ENCODE results near the gene BRPF3. TPM values are rescaled to one million over a fixed set of nuclear protein-coding genes. Genes with fewer than 3 reads are reported as not detected.

The BRPF3 gene
- polyA plus RNA-seq, 1 donor from 2014 or later: 10.1 TPM

DNA sequence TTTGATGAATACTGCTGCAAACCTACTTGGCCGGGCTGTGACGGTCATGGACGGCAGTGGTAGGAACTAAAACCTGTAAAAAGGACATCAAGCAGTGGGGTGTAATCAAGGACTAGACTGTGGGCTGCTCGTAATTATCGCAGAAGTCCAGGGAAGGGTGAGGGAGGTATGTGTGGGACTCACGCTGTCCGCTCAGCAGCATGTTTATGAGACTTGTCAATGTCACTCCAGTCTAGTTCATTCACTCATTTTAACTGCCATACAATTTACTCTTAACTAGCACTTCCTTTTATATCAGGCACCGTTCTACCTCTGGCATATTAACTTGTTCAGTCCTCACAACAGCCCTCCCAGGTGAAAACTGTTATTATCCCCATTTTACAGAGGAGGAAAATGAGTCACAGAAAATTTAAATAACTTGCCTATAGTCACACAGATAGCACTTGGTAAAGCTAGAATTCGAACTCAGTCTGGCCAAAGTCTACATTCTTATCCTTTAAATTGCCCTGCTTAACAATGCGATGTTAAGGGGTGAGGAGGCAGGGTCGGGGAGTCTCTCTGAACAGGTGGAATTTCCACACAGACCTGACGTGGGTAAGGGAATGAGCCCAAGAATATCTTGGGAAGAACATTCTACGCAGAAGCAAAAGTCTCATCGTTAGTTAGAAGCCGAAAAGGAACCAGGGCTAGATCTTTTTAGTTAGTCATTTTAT, 77.4 kb downstream of the BRPF3 start:
- no peaks in the 10 kb centered on the region for H3K9me3 ChIP-seq (ENCODE audit: low read length)
- H2AFZ ChIP-seq (ENCODE audit: low read depth, low read length): no peak overlapping the region
- H3K4me2 ChIP-seq (ENCODE audit: low read length): no peak overlapping the region
- TF ChIP-seq EP300 (conservative IDR thresholded peaks at IDR 0.05; ENCODE audit: poor library complexity, severe bottlenecking): no peak
- no peak for TF ChIP-seq MXI1 (conservative IDR thresholded peaks at IDR 0.05; ENCODE audit: poor library complexity, severe bottlenecking)
- H3K36me3 ChIP-seq (ENCODE audit: insufficient read depth, low read length): no peaks in the 10 kb centered on the region
- no peak overlapping the region for H3K4me3 ChIP-seq (ENCODE audit: low read length)
- no peak overlapping the region for H3K27ac ChIP-seq (ENCODE audit: low read length)
- no peaks in the 10 kb centered on the region for H3K27me3 ChIP-seq (ENCODE audit: insufficient read depth, low read depth, low read length)
- no peaks in the 10 kb centered on the region for H3F3A ChIP-seq (ENCODE audit: insufficient read depth, low read length, poor library complexity, severe bottlenecking)
- no peaks in the 10 kb centered on the region for H3K79me2 ChIP-seq (replicated peaks; ENCODE audit: insufficient read depth, low read length)
- no peaks in the 10 kb centered on the region for H4K20me1 ChIP-seq (ENCODE audit: insufficient read depth)
- H3K9me2 ChIP-seq (ENCODE audit: insufficient read depth, low read length): no peaks in the 10 kb centered on the region
- H3K9ac ChIP-seq (ENCODE audit: low read length): no peak overlapping the region

DNA sequence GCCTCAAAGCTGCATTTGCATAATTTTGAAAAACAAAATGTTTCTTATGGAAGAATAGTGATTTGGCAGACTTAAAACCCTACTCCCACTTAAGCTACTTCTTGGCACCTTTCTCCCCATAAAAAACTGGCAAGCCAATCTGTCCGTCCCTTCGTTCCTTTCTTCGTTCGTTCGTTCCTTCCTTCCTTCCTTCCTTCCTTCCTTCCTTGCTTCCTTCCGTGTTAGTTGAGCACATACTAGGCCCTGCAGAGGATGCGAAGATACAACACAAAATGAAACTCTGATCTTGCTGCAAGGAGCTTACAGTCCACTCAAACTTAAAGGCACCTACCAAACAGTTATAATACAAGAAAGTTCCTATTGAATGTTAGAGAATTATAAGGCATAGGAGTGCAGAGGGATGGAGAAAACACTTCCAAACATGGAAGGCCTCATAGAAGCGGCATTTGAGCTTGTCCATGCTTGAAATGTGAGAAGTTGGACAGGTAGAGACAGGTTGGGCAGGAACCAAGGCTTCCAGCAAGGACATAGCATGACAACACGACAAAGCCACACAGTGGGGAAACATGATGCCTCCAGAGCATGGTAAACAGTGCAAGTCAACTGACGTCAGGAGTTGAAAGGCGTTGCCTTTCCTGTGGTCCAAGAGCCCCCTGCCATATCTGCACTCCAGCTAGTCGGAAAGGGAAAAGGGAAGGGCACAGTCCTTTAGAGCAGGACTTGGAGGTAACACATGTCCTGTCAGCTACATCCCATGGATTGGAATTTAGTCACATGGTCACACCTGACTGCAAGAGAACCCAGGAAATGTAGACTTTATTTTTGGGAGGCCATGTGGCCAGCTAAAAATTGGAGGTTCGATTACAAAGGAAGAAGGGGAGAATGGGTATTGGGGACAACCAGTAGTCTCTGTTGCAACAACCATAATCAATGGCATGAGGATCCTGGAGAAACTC, 80.3 kb downstream of the BRPF3 start:
- H3F3A ChIP-seq (ENCODE audit: insufficient read depth, low read length, poor library complexity, severe bottlenecking): no peaks in the 10 kb centered on the region
- no peak overlapping the region for H3K4me2 ChIP-seq (ENCODE audit: low read length)
- H2AFZ ChIP-seq (ENCODE audit: low read depth, low read length): no peak overlapping the region
- no peaks in the 10 kb centered on the region for H3K79me2 ChIP-seq (replicated peaks; ENCODE audit: insufficient read depth, low read length)
- no peaks in the 10 kb centered on the region for H3K36me3 ChIP-seq (ENCODE audit: insufficient read depth, low read length)
- H3K27ac ChIP-seq (ENCODE audit: low read length): no peak overlapping the region
- H3K9me2 ChIP-seq (ENCODE audit: insufficient read depth, low read length): no peaks in the 10 kb centered on the region
- H3K9me3 ChIP-seq (ENCODE audit: low read length): no peaks in the 10 kb centered on the region
- no peak overlapping the region for H3K4me3 ChIP-seq (ENCODE audit: low read length)
- H4K20me1 ChIP-seq (ENCODE audit: insufficient read depth): no peaks in the 10 kb centered on the region
- no peaks in the 10 kb centered on the region for H3K27me3 ChIP-seq (ENCODE audit: insufficient read depth, low read depth, low read length)
- TF ChIP-seq, protein P1, sequence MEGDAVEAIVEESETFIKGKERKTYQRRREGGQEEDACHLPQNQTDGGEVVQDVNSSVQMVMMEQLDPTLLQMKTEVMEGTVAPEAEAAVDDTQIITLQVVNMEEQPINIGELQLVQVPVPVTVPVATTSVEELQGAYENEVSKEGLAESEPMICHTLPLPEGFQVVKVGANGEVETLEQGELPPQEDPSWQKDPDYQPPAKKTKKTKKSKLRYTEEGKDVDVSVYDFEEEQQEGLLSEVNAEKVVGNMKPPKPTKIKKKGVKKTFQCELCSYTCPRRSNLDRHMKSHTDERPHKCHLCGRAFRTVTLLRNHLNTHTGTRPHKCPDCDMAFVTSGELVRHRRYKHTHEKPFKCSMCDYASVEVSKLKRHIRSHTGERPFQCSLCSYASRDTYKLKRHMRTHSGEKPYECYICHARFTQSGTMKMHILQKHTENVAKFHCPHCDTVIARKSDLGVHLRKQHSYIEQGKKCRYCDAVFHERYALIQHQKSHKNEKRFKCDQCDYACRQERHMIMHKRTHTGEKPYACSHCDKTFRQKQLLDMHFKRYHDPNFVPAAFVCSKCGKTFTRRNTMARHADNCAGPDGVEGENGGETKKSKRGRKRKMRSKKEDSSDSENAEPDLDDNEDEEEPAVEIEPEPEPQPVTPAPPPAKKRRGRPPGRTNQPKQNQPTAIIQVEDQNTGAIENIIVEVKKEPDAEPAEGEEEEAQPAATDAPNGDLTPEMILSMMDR (IDR thresholded peaks at IDR 0.05; ENCODE audit: poor library complexity, severe bottlenecking): no peak
- TF ChIP-seq RAD21 (conservative IDR thresholded peaks at IDR 0.05): no peak
- TF ChIP-seq POLR2AphosphoS5 (IDR thresholded peaks at IDR 0.05): no peak
- TF ChIP-seq, protein P2, sequence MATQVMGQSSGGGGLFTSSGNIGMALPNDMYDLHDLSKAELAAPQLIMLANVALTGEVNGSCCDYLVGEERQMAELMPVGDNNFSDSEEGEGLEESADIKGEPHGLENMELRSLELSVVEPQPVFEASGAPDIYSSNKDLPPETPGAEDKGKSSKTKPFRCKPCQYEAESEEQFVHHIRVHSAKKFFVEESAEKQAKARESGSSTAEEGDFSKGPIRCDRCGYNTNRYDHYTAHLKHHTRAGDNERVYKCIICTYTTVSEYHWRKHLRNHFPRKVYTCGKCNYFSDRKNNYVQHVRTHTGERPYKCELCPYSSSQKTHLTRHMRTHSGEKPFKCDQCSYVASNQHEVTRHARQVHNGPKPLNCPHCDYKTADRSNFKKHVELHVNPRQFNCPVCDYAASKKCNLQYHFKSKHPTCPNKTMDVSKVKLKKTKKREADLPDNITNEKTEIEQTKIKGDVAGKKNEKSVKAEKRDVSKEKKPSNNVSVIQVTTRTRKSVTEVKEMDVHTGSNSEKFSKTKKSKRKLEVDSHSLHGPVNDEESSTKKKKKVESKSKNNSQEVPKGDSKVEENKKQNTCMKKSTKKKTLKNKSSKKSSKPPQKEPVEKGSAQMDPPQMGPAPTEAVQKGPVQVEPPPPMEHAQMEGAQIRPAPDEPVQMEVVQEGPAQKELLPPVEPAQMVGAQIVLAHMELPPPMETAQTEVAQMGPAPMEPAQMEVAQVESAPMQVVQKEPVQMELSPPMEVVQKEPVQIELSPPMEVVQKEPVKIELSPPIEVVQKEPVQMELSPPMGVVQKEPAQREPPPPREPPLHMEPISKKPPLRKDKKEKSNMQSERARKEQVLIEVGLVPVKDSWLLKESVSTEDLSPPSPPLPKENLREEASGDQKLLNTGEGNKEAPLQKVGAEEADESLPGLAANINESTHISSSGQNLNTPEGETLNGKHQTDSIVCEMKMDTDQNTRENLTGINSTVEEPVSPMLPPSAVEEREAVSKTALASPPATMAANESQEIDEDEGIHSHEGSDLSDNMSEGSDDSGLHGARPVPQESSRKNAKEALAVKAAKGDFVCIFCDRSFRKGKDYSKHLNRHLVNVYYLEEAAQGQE (IDR thresholded peaks at IDR 0.05; ENCODE audit: borderline replicate concordance): no peak
- no peak for TF ChIP-seq SMC3 (conservative IDR thresholded peaks at IDR 0.05; ENCODE audit: poor library complexity)
- no peak overlapping the region for H3K9ac ChIP-seq (ENCODE audit: low read length)
